ENCODE results near the gene CALHM3.
"Not testable (repeated sequence)": the region's sequence is repeated elsewhere in the genome, so short reads cannot be mapped to it uniquely, and the experiment has no call there.

GRCh38 chr10:103522006-103522405, 43.0 kb upstream of the CALHM3 start:
- not testable (repeated sequence) for TF ChIP-seq EZH2 (IDR thresholded peaks at IDR 0.05; ENCODE audit: low read depth)
- TF ChIP-seq, protein P1, sequence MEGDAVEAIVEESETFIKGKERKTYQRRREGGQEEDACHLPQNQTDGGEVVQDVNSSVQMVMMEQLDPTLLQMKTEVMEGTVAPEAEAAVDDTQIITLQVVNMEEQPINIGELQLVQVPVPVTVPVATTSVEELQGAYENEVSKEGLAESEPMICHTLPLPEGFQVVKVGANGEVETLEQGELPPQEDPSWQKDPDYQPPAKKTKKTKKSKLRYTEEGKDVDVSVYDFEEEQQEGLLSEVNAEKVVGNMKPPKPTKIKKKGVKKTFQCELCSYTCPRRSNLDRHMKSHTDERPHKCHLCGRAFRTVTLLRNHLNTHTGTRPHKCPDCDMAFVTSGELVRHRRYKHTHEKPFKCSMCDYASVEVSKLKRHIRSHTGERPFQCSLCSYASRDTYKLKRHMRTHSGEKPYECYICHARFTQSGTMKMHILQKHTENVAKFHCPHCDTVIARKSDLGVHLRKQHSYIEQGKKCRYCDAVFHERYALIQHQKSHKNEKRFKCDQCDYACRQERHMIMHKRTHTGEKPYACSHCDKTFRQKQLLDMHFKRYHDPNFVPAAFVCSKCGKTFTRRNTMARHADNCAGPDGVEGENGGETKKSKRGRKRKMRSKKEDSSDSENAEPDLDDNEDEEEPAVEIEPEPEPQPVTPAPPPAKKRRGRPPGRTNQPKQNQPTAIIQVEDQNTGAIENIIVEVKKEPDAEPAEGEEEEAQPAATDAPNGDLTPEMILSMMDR (conservative IDR thresholded peaks at IDR 0.05) = not testable (repeated sequence)

Measured in PC-9 (cell line).